ENCODE results near the gene ROPN1L.

The ROPN1L gene

DNA sequence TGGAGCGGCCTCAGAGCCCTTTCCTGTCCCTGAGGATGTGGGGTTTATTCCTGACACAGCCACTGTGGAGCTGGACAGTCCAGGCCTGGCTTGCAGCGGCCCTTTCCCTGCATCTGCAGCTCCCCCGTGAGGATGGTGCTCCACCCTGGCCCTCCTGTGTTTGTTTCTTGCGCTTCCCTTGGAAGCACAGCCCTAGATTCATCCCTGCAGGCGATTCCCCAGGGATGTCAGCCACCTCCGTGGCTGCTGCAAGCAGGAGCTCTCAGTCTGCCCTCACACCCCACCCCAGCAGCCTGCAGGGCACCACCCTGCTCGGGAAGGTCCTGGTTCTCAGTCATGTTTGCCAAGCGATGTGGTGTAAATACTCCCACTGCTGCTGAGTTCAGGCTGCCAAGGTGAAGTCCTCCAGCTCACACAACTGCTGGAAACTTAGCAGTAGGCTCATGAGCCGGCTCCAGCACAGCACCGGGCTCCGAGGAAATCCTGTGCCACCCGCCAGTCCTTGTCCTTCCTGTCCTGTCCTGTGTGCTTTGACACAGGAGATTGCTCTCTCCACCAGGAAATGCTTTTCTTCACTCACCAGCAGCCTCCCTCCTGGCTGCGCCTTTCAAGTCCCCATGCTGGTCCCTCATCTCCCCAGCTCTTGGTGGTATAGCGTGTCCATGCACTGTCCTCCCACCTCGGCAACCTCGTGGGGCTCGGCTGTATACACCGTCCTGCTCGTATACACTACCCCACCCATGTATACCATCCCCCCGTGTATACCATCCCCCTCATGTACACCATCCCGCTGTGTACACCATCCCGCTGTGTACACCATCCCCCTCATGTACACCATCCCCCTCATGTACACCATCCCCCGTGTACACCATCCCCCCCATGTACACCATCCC is 16.2 kb downstream of the ROPN1L start:
- DNase-seq (ENCODE audit: low spot score), result no peak

DNA sequence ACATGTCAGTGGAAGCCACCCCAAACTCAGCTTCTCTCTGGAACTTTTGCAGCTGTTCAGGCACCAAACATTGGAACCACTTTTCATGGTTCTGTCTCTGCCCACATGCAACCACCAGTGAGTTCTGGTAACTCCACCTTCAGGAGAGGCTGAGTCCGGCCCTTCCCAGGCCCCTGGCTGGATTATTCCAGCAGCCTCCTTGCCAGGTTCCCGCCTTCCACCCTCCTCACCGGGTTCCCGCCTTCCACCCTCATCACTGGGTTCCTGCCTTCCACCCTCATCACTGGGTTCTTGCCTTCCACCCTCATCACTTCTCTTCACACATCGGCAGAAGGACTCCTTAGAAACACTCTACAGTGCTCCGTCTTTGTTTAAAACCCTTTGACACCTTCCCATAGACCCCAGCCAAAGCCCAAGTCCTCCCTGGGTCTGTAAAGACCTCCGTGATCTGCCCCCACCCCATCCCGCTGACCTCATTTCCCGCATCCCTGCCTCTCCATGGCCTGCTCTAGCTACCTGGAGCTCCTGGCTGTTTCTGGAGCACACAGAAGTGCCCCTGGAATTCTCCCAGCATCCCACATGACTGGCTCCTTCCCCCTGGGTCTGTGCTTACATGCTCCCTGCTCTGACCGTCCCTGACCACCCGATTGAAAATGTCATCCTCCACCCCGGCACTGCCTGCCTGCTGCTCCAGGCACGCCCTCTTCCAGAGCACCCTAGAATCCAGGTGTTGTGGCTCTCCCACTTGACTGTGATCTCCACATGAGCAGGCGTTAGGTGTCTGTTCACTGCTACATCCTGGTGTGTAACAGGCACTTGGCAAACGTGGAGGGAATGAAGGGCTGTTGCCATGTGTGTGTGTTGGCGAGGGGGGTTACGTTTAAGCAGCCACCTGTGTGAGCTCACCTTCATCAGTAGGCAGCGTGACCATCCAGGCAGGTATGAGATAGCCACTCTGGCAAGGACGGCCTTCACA is 17.7 kb downstream of the ROPN1L start:
- no peak for DNase-seq (ENCODE audit: low spot score)

DNA sequence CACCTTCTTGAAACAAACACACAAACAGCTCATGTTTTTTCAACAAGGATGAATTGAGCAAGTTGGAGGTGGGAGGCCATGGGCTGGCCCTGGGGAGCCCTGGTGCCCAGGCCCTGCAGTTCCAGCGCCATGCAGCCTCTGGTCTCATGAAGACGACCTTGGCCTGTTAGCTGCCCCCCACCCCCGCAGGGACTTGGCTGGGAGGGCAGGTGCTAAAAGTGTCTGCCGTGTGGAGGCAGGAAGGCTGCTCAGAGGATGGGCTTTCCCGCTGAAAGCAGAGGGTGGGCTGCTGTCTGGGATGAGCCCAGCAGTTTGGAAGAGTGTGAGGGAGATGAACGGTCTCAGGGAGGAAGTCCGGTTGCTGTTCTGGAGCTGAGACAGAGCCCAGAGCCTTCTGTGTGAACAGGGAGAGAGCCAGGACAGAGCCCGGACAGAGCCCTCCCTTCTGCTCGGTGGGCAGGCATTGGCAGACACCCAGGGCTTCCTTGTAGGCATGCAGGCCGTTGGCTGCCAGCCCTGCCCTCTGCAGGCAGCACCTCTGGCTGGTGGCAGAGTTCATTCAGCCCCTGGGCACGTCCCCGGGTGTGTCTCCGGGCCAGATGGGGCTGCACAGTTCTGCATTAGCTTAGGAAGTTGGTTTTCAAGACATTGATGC is 18.7 kb downstream of the ROPN1L start:
- DNase-seq (ENCODE audit: low spot score), result peak; percentile 42

DNA sequence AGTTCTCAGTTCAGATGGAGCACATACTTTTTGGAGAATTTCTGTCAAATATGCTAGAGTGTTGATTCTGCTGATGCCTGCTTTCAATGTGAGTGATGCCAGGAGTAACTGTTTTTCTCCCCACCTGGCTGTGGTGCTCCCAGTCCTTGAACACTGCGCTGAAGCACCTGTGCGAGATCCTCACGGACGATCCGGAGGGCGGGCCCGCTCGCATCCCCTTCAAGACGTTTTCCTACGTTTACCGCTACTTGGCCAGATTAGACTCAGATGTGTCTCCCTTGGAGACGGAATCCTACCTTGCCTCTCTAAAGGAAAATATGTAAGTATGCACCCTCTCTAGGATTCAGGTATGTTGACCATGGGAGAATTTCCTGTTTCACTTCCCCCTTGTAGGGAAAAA is 19.4 kb downstream of the ROPN1L start:
- DNase-seq (ENCODE audit: low spot score), result no peak

DNA sequence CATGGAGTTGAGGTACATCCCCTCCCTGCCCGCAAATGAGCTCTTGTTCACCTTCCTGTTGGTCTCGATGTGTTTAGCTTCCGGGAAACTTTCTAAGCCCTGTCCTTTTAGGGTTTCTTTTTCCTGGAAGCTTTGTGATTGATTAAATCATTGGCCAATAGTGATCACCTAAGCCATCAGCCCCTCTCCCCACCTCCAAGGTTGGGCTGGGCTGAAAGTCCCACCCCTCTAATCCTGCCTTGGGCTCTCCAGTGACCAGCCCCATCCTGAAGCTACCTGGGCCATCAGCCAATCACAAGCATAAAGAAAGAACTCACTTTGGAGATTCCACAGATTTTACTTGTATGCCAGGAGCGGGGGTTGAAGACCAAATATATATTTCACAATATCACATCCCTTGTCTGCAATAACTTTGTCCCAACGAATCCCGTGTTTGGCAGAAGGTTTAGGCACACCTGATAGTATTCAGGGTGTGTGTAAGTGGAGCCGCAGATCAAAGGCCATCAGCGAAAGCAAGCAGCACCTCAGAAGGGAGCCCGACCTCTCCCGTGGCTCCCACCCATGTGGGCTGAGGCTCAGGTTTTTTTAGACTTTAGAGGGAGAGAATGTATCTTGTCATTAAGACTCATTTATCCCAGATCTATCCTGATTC is 20.4 kb downstream of the ROPN1L start:
- DNase-seq (ENCODE audit: low spot score), result no peak

DNA sequence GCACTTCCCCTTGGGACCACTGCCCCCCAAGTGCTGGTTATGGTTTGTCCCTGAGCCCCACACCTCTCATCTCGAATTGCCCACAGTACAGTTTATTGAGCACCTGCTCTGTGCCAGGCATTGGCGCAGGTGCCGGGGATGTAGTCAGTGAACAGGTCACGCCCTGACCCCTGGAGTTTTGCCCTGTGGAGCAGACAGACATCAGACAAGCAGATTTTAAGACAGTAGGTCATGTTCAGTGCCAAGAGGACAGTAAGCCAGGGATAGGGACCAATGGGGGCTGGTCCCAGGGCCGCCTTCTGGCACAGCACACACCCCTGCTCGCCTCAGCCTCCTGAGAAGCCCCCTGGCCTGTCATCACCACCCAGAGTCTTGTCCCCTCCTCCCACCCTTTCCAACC is 21.9 kb downstream of the ROPN1L start:
- no peak for DNase-seq (ENCODE audit: low spot score)

DNA sequence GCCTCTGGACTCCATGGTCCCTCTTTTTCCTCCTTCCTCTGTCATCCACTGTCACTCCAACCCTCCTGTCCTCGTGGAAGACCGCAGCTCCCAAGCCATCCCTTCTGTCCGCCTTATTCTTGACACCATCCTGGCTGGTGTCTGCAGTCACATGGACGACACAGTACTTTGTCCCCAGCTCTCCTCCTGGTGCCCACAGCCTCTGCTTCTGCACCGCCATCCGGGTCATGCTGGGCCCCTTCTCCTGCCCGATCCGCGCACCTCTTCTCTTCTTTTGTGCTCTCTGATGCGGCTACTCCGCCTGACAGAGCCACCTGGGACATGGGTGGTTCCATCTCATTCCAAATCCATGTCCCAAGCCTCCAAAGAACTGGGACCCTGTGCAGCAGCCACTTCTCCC is 22.5 kb downstream of the ROPN1L start:
- no peak for DNase-seq (ENCODE audit: low spot score)

DNA sequence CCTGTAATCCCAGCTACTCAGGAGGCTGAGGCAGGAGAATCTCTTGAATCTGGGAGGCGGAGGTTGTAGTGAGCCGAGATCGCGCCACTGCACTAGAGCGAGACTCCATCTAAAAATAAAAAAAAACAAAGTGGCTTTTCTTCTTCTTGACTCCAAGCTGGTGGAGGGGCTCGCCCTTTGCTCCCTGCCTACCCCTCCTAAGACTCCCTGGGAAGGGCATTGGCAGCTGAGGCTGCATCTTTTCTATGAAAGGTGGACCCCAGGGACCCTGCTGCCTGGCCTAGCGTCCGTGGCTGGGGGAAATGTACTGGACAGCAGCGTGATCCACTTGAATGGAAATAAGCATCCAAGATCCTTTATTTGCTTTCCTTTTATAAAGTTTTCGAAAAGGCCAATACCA is 24.0 kb downstream of the ROPN1L start:
- no peak for DNase-seq (ENCODE audit: low spot score)

DNA sequence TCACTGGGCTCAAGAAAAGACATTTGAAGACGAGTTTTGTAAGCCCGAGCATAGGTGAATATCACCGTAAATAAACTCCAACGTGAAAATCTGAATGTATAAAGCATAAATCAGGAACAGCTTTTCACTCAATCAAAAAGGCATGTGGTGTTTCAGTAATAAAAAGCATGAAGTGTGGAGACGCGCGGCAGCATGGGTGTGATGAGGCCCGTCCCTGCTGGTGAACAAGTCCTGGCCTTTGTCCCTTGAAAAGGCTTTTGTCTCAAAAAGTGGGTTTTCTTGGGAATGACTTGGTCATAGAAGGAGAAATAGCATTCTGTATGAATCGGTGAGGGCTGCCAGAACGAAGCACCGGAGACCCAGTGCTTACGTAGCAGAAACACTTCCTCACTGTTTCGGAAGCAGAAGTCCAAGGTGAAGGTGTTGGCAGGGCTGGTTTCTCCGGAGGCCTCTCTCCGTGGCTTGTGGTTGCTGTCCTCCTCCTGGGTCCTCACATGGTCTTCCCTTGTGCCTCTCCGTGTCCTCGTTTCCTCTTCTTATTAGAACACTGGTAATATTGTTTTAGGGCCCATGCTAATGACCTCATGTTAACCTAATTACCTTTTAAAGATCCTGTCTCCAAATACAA is 24.9 kb downstream of the ROPN1L start:
- no peak for DNase-seq (ENCODE audit: low spot score)

DNA sequence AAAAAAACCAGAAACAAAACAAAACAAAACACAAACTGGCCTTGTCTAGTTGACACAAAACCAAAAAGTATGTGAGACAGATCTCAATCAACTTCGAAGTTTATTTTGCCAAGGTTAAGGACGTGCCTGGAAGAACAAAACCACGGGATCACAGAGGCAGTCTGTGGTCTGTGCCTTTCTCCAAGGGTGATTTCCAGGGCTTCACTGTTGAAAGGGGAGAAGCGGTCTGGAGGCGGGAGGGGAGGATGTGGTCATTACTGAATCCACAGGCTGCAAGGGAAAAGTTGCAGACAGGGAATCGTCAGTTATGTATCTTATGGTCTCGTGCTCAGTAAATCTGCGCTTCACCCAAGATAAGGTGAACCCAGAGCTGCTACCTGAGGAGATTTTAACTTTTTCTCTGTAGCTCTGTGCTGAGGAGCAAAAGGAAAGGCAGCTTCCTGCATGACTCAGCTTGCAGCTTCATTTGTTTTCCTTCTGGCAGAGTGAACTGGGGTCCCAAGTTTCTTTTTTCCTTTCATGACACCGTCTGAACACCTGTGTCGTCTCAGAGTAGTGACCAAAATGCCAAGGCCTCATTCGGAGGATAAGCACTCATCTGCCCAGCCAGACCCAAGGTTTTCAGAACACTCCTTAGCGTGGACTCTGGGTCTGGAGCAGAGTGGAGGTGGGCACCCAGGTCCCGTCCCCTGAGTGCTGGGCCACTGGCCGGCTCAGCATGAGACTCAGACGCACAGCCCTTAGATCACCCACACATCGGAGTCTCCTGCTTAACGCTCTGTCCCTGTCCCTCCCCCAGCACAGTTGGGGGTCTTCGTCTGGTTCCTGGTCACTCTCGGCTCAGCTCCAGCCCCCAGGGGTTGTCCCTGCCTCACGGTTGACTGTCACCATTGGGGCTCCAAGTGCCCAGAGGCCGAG is 25.9 kb downstream of the ROPN1L start:
- peak; percentile 80 for DNase-seq (ENCODE audit: low spot score)

DNA sequence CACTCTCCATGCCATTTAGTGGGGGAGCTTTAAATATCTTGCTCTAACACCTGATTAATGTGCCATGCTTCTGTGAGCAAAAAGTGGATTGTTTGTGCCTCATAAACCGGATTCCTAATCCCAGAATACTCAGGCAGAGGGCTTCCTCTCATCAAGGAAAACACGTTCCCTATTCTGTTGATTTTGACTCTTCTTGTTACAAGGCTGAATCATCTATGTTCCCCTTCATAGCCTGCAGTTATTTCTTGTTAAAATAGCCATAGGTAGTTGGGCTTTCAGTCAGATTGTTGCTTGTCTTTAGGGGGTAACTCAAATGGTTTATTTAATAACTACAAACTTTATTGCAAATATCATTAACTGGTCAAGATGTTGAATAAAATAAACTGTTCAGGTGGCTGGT is 26.6 kb downstream of the ROPN1L start:
- DNase-seq (ENCODE audit: low spot score), result peak; percentile 19

DNA sequence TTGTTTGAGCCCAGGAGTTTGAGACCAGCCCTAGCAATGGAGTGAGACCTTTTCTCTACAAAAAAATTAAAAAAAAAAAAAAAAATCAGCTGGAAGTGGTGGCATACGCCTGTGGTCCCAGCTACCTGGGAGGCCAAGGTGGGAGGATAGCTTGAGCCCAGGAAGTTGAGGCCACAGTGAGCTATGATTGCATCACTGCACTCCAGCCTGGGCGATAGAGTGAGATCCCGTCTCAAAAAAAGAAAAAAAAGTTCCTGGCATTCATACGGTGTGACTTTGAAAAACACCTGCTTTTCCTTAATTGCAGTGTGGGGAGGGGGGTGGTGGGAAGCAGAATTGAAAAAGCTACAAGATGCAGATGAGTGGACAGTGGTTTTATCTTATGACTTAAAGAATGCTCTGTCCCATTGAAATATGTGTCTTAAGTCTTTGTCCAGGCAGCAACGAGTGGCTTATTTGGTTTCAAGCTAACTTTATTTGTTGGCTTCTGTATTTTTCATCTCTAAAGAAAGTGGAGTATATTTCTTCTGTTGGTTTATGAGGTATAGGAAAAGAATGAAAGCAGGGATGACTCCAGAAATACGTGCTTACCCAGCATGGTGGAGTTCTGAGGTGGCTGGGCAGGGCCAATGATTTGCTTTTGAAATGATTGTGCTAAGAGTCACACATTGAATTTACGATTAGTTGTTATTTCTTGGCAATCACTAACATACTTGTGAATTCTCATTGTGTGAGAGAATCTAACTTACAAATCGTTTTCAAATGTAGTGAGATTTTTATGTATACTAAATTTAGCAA is 27.8 kb downstream of the ROPN1L start:
- DNase-seq (ENCODE audit: low spot score), result no peak

DNA sequence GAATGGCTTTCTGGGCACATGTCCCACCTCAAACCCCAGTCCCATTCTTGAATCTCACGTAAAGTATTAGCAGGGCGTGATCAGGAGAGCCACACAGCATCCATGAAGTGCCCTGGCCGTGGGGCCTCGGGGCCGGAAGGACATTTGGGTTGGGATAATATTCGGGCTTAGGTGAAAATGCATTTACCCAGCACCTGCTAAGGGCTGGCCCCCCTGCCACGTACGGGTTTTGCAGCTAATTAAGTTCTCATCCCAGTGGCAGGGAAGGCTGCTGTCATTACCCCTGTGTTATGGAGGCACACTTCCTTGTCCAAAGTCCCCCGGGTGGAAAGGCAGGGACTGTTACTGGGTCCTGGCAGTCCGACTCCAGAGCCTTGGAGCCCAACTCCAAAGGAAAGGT is 29.0 kb downstream of the ROPN1L start:
- DNase-seq (ENCODE audit: low spot score), result no peak

DNA sequence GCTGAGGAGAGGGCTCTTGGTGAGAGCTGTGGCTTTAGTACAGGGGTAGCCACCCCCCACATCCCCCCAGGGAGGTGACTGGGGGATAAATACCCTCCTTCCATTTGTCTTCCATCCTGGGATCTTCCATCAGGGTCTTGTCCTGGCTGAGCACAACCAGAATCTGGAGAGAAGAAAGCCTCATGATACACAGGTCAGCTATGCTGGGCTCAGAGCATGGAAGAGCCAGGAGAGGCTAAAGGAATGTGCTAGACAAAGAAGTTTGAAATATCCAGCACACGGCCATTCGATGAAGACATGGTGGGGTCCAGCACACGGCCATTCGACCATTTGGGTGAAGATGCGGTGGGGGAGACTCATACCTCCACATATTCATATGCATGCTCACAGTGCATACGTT is 30.0 kb downstream of the ROPN1L start:
- no peak for DNase-seq (ENCODE audit: low spot score)

DNA sequence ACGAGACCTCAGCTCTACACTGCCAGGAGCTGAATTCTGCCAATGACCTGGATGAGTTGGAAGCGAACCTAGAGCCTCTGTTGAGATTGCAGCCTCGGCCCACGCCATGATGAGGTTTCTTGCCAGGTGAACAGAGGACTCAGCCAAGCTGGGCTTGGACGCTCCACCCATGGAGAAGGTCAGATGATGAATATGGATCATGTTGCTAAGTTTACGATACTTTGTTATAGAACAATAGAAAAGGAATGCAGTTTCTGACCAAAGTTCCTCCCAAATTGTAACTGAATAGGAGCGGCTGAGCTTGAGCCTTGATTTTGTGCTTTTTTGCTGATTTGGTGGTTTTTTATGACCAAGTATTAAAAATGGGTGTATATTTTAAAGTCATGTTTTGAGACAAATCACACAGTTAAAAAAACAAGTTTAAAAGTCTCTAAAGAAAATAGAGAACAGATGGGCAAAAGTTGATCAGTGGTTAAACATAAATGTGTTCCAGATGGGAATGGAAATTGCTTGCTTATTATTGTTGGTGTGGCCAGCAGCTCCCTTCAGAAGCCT is 32.9 kb downstream of the ROPN1L start:
- no peak for DNase-seq (ENCODE audit: low spot score)

DNA sequence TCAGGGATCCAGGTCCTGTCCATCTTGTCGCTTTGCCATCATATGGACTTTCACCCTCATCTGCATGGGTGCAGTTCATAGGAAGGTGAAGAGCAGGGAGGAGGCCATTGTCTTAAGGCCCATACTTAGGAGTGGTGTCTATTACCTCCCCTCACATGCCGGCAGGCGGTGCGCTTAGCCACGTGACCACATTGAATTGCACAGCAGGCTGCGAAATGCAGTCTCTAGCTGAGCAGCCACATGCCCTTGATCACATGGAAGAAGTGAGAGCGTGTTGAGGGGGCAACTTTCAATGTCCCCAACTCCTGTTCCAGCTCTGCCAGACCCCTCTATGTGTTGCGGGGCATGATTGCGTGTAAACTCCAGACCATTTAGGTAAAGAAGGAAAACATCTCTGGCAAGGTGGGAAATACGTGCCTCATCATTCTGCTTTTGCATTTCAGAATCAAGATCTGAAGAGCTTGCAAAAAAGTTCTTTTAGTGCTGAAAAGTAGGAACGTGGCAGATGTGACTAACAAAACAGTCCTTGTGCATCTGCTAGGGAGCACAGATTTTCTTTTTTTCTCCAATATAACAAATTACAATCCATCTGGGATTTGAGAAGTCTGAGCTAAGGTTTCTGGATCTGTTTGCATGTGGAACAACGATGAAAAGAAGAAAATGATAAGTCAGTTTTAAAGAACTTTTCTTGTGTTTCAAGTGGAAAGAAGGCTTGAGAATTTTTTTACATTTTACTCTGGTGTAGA is 34.4 kb downstream of the ROPN1L start:
- DNase-seq (ENCODE audit: low spot score), result no peak

DNA sequence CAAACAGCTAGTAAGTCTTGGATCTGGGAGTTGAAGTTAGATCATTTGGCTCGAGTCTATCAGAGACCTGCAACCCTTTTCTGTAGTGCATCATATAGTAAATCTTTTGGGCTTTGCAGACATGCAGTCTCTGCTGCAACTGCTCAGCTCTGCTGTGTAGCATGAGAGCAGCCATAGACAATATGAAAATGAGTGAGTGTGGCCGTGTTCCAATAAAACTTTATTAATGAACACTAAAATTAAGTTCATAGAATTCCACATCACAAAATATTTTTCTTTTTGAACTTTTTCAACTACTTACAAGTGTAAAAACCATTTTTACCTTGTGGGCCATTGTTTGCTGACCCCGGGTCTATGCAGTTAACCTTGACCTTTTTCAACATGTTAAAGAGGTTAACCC is 35.2 kb downstream of the ROPN1L start:
- no peak for DNase-seq (ENCODE audit: low spot score)

DNA sequence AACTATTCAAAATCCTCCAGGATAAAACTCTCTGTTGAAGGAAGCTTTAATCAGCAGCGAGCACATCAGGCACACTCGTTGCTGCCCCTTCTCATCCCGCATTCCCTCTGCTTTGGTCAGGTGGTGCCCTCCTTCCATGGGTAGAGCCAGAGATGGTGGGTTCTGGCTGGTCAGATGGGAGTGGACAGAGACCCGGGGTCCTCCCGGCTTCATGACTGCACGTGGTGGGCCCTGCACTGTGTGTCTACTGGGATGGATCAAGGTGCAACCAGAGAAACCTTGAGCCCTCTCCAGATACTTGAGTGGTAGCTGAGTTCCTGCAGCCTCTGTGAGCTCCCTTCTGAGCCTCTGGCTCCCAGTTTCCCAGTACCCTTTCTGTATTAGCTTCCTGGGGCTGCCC is 36.3 kb downstream of the ROPN1L start:
- DNase-seq (ENCODE audit: low spot score), result no peak

All from kidney tubule cell (primary cell).